GM19193 (cell line): ENCODE results near the gene TSPAN17.

Source experiments
- POLR2A ChIP-seq: IDR thresholded peaks from 4 replicates; pipeline ENCODE4 v1.6.1; 2011; ENCODE audit not compliant: insufficient read depth, insufficient read length; ENCODE audit errors: extremely low read depth

Gene TSPAN17

DNA sequence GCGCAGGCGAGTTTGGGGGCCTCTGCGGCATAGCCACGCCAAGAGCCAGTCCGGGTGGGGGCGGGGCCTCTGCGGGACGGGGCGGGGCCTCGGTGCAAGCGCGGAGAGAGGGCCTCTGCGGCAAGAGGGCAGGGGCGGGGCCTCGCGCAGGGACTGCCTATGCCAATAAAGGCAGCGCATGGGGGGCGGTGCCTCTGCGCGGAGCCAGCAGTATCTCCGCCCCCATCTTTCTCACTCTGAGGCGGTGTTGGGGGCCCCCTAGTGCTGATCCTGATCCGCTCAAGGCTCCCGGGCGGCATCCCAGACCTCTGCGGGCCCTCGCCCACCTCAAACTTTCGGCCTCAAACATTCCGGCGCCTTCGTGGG, 28.1 kb upstream of the TSPAN17 start:
- TF ChIP-seq POLR2A: no peak

DNA sequence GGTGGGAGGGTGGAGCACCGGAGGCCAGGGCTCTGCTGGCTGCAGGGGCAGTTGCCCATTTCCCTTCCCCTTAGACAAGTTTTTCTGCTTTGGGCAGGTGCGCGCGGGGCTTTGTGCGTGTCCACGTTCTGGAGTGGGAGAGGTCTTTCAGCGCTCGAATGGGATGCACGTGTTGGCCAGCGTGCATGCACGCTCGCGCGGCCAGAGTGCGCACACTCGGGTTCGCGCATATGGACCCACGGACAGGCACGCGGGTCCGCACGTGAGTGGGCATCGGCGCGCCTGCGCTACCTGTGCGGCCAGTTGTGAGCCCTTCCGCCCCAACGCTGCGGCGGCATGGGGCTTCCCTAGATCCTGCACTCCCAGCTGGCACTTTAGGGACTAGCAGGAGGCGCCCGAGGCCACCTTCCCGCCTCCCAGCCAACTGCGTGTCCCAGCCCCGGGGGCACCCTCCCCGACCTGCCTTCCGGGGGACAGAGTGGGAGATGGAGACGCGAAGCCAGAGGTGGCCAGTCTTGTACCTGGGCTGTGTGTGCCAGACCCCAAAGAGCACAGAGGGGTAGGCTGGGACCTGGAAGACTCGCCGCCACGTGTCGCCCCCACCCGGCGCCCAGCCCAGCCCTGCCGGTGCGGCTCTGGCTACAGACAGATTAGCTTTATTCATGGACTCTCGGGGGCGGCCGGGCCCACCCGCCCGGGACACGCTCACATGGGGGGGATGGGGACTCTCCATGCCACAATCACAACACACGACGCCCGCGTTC, 27.5 kb upstream of the TSPAN17 start:
- no peak for TF ChIP-seq POLR2A

DNA sequence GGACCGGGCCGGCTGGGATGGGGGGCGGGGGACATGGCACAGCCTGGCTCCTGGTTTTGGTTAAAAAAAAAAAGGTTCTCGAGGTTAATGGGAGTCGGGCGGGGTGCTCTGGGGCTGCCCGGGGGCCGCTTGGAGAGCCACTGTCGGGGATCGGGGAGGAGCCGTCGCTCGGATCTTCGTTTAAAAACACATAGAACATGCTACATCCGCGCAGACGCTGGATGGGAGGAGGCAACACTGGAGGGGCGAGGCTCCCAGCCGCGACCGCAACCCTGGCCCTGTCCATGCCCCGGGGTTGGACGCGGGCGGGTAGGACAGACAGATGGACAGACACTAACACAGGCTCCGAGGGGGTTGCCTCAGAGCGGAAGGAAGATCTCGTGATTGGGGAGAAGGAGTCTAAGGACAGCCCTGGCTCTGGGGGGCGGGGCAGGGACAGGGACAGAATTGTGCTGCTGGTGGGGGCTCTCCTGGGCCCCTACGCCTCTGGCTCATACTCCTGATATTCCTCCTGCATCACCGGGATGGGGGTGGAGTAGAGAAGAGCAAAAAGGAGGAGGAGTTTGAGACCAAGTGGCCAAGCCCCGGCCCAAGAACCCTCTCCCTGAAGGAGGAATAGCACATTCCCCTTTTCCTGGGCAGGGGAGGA, 26.8 kb upstream of the TSPAN17 start:
- no peak for TF ChIP-seq POLR2A

DNA sequence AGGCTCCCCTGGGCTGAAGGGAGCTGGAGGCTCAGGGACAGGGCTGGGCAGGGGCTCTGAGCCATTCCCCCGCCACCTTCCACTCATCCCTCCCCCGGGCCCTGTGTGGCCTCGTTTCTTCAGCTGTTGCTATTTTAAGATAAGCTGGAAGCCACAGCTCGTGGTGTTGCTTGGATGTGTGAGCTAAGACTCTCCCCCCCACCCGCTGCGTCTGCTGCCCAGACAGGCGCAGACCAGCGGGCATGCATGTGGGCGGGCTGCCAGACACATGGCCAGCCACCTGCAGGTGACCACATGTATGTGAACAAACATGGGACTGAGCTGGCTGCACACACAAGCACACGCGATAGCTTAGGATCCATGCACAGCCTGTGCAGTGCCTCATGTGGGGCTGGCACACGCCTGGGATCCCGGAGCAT, 25.6 kb upstream of the TSPAN17 start:
- TF ChIP-seq POLR2A: no peak

DNA sequence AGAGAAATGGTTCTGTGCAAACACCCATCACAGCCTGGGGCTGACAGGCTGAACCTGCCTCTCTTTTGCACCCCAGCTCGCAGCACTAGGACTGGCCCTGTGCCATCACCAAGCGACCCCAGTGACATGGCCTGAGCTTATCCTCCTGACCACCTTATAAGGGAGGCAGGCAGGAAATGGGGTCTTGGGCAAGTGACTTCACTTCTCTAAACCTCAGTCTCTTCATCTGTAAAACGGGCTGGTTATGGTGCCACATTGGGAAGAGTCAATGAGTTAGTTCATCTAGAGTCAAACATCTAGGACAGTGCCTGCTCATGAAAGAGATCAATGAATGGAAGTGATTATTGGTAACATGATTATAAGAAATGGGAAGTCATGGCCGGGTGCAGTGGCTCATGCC, 23.1 kb upstream of the TSPAN17 start:
- no peak for TF ChIP-seq POLR2A

DNA sequence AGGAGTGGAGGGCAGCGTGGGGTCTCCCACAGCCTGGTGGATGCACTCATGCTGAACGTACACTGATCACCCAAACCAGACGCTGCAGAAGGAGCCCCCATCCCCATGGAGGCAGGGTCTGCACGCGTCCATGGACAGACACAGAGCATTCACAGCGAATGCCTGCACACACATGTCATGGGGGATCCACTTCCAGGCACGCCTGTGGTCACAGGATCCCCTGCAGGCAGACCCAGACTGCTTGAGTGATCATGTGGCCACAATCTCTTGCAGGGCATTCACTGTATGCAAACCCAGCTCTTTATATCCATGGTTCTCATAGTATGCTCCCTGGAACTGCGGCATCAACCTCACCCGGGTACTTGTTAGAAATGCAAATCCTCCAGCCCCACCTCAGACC, 22.3 kb upstream of the TSPAN17 start:
- no peak for TF ChIP-seq POLR2A

DNA sequence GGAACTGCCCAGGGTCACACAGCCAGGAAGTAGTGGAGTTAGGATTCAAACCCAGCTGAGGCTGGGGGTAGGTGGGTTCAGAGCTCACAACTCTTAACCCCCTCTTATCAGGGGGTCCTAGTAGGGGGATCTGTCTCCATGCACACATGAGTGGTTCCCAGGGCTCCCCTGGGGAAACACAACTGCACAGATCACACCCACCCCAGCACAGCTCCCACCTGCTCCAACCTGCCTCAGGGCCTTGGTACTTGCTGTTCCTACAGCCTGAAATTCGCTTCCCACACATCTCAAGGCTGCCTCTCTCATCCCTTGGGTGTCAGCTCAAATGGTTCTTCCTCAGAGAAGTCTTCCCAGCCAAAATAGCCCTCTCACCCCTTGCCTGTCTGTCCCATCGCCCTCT, 21.8 kb upstream of the TSPAN17 start:
- no peak for TF ChIP-seq POLR2A

DNA sequence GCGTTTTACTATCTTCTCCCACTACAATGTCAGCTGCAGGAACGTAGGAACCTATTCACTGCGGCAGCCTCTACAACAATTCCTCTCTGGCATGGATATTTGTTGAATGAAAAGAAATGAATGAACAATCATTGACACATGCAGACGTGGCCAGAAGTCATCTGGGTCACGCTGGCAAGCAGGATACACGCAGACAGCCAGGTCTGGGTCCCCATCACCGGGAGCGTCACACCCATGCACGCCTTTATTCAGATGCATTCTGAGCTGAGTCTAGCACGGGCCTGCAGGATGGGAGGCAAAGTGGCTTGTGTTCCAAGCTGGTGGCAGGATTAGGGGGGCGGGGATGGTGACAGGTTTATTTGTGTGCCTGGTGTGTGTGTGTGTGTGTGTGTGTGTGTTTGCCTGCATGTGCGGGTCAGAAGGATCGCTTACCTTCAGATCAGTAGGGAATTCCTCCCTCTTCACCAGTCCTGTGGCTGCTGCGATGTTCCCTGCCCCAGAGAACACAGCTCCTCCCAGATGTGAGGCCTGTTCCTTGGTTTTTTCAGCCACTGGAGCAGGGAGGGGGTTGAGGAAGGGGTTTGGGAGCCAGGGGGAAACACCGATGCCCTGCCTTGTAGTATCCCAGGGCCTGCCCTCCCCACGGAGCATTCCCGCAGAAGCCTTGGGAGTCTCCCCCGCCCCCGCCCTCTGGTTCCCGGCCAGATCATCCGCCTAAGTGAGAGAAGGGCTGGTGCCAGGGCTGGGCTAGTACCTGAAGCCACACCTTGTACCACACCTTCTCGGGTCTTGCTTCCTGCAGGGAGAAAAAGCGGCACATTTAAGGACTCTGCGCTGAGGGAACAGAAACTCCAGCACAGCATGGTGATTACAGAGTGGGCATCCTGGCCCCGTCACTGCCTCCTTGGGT, 21.1 kb upstream of the TSPAN17 start:
- no peak for TF ChIP-seq POLR2A

DNA sequence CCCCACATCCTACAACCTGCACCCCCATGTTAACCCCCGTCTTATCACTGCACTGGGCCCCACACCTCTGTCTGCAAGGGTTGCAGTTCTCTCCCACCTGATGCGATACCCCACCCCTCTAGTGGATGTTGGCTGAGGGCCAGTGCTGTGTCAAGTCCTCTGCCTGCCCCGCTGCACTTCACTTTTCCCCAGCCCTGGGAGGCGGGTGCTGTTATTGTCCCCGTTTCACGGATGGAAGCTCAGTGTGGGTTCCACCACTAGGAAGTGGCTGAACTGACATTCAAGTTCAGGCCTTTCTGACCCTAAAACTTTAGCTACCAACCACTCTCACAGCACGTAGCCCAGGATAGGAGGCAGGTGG, 20.4 kb upstream of the TSPAN17 start:
- no peak for TF ChIP-seq POLR2A

DNA sequence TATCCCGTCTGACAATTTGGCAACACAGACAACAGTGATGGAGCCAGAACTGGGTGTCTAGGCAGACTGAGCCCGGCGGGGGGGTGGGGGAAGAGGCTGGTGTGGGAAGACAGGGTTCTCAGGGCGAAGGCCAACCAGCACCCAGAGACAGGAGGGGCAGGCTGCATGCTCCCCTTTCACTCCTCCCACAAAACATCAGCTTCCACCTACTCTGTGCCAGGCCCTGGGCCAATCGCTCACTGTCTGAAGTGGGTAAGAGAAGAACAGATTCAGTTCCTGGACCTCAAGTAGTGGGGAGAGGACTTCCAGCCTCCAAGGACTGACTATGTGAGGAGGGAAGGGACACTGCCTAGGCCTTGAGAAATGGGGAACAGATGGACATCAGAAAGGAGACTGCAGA, 19.7 kb upstream of the TSPAN17 start:
- TF ChIP-seq POLR2A: no peak

DNA sequence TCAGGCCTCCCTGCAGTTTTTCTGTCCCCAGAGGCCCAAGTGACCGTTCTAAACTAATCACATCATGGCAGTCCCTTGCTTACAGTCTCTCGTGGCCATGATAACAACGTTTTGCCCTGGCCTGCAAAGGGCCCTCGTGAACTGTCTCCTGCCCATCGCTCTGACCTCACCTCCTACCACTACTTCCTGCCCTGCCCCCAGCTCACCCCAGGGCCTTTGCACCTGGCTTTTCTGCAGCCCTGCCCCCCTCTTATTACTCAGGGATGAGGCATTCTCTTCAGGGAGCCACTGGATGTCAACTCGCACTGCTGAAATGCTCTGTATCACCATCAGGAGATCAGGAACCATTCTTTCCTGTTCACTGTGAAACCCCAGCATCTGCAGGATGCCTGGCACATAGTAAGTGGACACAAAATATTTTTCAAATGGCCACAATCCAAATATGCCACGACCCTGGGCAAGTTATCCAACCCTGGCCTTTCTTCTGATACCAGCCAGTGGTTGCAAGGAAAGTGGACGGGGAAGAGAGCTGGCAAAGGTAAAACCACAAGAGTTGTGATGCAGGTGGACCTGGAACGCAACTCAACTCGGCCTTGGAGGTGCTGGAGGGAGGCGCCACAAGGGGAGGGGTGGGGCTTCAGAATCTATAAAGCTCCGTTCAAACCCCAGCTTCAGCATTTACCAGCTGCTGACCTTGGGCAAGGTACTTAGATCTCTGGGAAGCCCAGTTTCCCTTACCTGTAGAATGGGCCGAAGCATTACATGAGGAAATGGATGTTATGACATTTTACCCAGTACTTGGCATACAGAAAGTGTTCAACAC, 18.7 kb upstream of the TSPAN17 start:
- no peak for TF ChIP-seq POLR2A

DNA sequence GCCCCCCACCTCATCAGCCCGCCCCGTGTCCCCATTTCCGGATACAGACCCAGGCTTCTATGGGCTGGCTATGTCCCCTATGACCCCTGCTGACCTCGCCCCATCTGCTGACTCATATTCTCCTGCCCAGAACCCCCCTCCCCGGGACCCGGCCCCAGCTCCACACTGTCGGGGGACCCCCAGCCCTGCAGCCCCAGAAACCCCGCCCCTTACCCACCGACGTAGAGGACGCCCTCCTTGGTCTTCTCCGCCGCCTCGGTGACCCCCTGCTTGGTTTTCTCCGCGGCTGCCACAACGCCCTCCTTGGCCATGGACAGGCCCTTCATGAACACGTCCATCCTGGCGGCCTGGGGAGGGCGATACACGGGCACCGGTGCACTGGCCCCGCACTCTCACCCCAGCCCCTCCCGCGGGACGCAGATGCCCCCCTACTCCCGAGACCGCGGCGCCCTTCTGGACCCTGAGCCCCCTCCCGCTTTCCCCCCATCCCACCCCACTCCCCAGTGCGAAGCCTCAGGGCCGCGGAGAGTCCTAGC, 17.9 kb upstream of the TSPAN17 start:
- no peak for TF ChIP-seq POLR2A

DNA sequence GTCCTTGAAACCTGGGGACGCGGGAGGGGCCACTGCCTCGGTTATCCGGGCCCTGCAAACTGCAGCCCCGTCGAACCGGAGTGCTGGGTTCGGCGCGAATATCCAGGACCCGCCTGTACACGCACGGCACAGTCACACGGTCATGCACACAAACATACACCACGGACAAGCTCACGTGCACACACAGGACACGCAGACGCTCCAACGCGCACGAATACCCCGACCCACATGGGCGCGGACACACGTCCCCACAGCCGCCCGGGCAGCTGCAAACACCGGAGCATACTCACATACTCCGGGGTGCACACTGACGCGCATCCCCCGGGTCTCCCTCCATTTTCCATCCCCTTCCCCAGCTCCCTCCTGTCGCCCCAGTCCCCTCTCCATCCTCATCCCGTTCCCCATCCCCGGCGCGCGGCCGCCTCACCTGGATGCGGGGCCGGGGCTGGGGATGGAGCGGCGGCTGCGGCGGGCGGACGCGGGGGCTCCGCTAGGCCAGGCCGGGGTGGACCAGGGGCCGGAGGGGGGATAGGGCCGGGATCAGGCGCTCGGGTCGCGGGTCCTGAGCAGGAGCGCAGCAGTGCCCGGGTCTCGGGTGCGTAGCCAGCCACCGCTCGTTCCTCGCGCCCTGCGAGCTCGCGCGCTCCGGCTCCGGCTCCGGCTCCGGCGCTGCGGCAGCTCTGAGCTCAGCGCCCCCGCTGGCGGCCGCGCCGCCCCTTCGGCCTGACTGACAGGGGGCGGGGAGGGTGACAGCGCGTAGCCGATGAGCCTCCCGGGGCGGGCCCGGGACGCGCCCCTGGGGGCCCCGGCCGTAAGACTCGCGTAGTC, 17.2 kb upstream of the TSPAN17 start, which contains the start of the genes EIF4E1B and SNCB:
TSS of gene EIF4E1B (plus strand) at position 823 of the 828 bp plus-strand sequence. CDS start 12,113 bp downstream, outside the sequence.
TSS of gene SNCB (minus strand) at position 682 of the 828 bp plus-strand sequence. CDS start 880 bp downstream, outside the sequence.
- TF ChIP-seq POLR2A: no peak

DNA sequence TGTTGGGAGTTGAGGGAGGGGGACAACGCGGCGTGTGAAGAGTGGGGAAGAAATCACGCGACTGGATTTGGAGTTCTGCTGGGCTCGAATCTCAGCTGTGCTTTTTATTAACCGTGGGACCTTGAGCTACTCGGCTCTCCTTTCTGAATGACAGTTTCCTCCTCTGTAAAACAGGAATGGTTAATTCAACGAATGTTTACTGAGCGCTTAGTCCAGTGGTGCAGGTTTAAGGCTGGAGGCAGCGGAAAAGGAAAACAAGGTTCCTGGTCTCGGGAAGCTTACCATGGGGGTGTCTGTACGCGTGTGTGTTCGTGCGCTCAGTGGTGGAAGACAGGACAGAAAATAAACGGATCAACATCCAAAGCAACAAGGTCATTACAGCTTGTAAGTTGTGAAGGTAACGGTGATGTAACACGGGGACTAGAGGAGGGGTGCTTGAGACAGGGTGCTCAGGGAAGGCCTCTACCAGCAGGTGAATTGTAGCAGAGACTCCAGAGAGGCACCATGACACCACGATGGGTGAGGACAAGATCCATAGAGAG, 16.5 kb upstream of the TSPAN17 start:
- no peak for TF ChIP-seq POLR2A
